Fibroblast of lung (primary cell): ENCODE results near the gene SERPINB2.

Source experiments
- EZH2 ChIP-seq: IDR thresholded peaks from 2 replicates; pipeline ENCODE4 v1.5.1; 2012; ENCODE audit warnings: low read length, control low read depth, mild to moderate bottlenecking; ENCODE audit errors: missing control alignments
- TF ChIP-seq, protein P1 (sequence below), 2 donors: IDR thresholded peaks in 1 of 2; conservative IDR thresholded peaks in 1 of 2; 1 replicate in 1 of 2; 2 replicates in 1 of 2; pipeline ENCODE4 v1.5.1; 2011 to 2012; ENCODE audit warnings: low read length in 2 of 2, control low read depth in 1 of 2, inconsistent platforms in 1 of 2, low read depth in 1 of 2, mild to moderate bottlenecking in 1 of 2

DNA sequence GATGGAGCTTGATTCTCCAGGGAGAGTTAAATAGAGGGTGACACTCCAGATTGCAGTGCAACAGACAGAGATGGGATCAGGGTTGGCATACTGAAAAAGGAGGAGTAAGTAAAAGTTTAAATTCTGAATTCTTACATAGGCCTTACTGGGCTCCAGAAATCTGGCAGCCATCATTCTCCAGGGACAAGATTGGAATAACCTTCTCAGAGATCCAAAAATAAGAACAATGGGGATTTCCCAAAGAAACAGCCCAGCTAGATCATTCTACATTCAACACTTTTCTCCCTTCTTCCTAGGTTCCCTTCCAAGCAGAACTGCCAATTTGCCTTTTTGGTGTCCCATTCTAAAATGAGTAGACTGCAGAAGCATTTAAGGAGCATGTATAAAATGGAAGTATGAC, 14.9 kb upstream of the SERPINB2 start:
- TF ChIP-seq, protein P1, sequence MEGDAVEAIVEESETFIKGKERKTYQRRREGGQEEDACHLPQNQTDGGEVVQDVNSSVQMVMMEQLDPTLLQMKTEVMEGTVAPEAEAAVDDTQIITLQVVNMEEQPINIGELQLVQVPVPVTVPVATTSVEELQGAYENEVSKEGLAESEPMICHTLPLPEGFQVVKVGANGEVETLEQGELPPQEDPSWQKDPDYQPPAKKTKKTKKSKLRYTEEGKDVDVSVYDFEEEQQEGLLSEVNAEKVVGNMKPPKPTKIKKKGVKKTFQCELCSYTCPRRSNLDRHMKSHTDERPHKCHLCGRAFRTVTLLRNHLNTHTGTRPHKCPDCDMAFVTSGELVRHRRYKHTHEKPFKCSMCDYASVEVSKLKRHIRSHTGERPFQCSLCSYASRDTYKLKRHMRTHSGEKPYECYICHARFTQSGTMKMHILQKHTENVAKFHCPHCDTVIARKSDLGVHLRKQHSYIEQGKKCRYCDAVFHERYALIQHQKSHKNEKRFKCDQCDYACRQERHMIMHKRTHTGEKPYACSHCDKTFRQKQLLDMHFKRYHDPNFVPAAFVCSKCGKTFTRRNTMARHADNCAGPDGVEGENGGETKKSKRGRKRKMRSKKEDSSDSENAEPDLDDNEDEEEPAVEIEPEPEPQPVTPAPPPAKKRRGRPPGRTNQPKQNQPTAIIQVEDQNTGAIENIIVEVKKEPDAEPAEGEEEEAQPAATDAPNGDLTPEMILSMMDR (conservative IDR thresholded peaks at IDR 0.05 in 1 of 2, IDR thresholded peaks at IDR 0.05 in 1 of 2; ENCODE audit: low read depth in 1 of 2, low read length in 2 of 2): no peak
- no peak for TF ChIP-seq EZH2
